Left ventricle myocardium inferior (tissue), 1 donor: ENCODE results near the gene PLEKHG4. TPM values are rescaled to one million over a fixed set of nuclear protein-coding genes. Genes with fewer than 3 reads are reported as not detected.

Experiments used
- DNase-seq: peaks from one replicate; pipeline ENCODE4 v3.0.0-alpha.2; 2020
- H3K27ac ChIP-seq: fragments of 200-600 bp; replicated peaks from 2 replicates; pipeline ENCODE4 v1.8.0; 2021
- H3K27me3 ChIP-seq: fragments of 200-600 bp; 2 replicates; pipeline ENCODE4 v1.8.0; 2021; ENCODE audit warnings: low read depth
- H3K36me3 ChIP-seq: fragments of 200-600 bp; 2 replicates; pipeline ENCODE4 v1.8.0; 2021
- H3K4me1 ChIP-seq: fragments of 200-600 bp; 2 replicates; pipeline ENCODE4 v1.8.0; 2021
- H3K4me3 ChIP-seq: fragments of 200-600 bp; 2 replicates; pipeline ENCODE4 v1.8.0; 2021; ENCODE audit warnings: mild to moderate bottlenecking, moderate library complexity
- H3K9me3 ChIP-seq: fragments of 200-600 bp; replicated peaks from 2 replicates; pipeline ENCODE4 v1.8.0; 2021
- CTCF ChIP-seq: fragments of 200-600 bp; IDR thresholded peaks from 2 replicates; pipeline ENCODE4 v1.8.0; 2021; ENCODE audit warnings: antibody characterized with exemption, mild to moderate bottlenecking, borderline replicate concordance
- intact Hi-C: fragments of 100-400 bp; cut with micrococcal nuclease; formaldehyde crosslinking; loops from one replicate; pipeline ENCODE4 v1.11.0; 2022
- total RNA-seq: library from RNA; stranded (reverse); fragmentation: NEBNext Ultra II Directional; extraction: Animal tissue kit (Norgen Biotek cat#: 25700); gene quantifications from one replicate; pipeline ENCODE4 v1.2.1, GENCODE V29; 2021
- donor health status: DM: no; HTN: yes; CAD: no; lungs with severe emphysema.

The PLEKHG4 gene
- total RNA-seq, 1 donor from 2014 or later: 1.1 TPM

- DNase-seq: peak; percentile 77
- H3K36me3 ChIP-seq: peaks cover 4% of the 10 kb centered on the region
- H3K4me3 ChIP-seq: peak overlapping the region; percentile 88
- peak; percentile 15 for TF ChIP-seq CTCF
- intact Hi-C loops: loop anchor here (5.0 kb wide), 1 partner anchor 993 kb away; the partner anchor contains the start of gene ESRP2
- H3K27ac ChIP-seq: peak overlapping the region; percentile 98
- H3K27me3 ChIP-seq: peaks cover 10% of the 10 kb centered on the region
- H3K4me1 ChIP-seq: peaks cover 97% of the 10 kb centered on the region
- no peaks in the 10 kb centered on the region for H3K9me3 ChIP-seq
Observed at GRCh38 chr16:67244387-67245185, 34.7 kb upstream of the PLEKHG4 start.

GRCh38 chr16:67245186-67245585 lies 34.1 kb upstream of the PLEKHG4 start:
- TF ChIP-seq CTCF: no peak
- Histone ChIP-seq H3K27ac (peak overlapping the region; percentile 98), H3K4me3 (peak overlapping the region; percentile 88), H3K27me3 (peaks cover 15% of the 10 kb centered on the region), H3K4me1 (peaks cover 94% of the 10 kb centered on the region), H3K36me3 (no peaks in the 10 kb centered on the region), H3K9me3 (no peaks in the 10 kb centered on the region)
- no peak for DNase-seq
- intact Hi-C loops: no loop called here

GRCh38 chr16:67245674-67246080 lies 33.7 kb upstream of the PLEKHG4 start:
- DNase-seq: no peak
- peaks cover 15% of the 10 kb centered on the region for H3K27me3 ChIP-seq
- intact Hi-C loops: no loop called here
- H3K9me3 ChIP-seq: no peaks in the 10 kb centered on the region
- H3K4me3 ChIP-seq: peak overlapping the region; percentile 88
- TF ChIP-seq CTCF: no peak
- peaks cover 89% of the 10 kb centered on the region for H3K4me1 ChIP-seq
- H3K27ac ChIP-seq: peak overlapping the region; percentile 98
- no peaks in the 10 kb centered on the region for H3K36me3 ChIP-seq

GRCh38 chr16:67246081-67246755 lies 33.1 kb upstream of the PLEKHG4 start:
- Histone ChIP-seq H3K36me3 (no peaks in the 10 kb centered on the region), H3K4me1 (peaks cover 84% of the 10 kb centered on the region), H3K27ac (peak overlapping the region; percentile 98), H3K9me3 (no peaks in the 10 kb centered on the region), H3K27me3 (peaks cover 15% of the 10 kb centered on the region), H3K4me3 (peak overlapping the region; percentile 88)
- intact Hi-C loops: no loop called here
- peak; percentile 80 for DNase-seq
- peak; percentile 47 for TF ChIP-seq CTCF

- intact Hi-C loops: no loop called here
- DNase-seq: peak; percentile 52
- H3K27ac ChIP-seq: peak overlapping the region; percentile 98
Observed at GRCh38 chr16:67246756-67247191, 32.6 kb upstream of the PLEKHG4 start.

More at GRCh38 chr16:67246756-67247191, 32.6 kb upstream of the PLEKHG4 start:
- peak overlapping the region; percentile 88 for H3K4me3 ChIP-seq
- H3K9me3 ChIP-seq: no peaks in the 10 kb centered on the region
- TF ChIP-seq CTCF: no peak
- H3K36me3 ChIP-seq: no peaks in the 10 kb centered on the region
- peaks cover 78% of the 10 kb centered on the region for H3K4me1 ChIP-seq
- H3K27me3 ChIP-seq: peaks cover 15% of the 10 kb centered on the region
